Liver (tissue), 9 donors: Measurements from ENCODE around the gene MYO5C. TPM values are rescaled to one million over a fixed set of nuclear protein-coding genes. Genes with fewer than 3 reads are reported as not detected.

ENCODE experiments used
- DNase-seq: peaks from one replicate; pipeline ENCODE4 v3.0.0-alpha.2; 2017; ENCODE audit warnings: low spot score
- H3K27ac ChIP-seq, 2 donors: one replicate each; pipeline ENCODE4 v1.7.0; 2013; ENCODE audit warnings: inconsistent platforms in 2 of 2, low read length in 2 of 2, control low read depth in 1 of 2, low read depth in 1 of 2, mild to moderate bottlenecking in 1 of 2
- H3K27me3 ChIP-seq, 4 donors: one replicate each; pipeline versions ENCODE4 v1.6.1 to v1.7.0; 2013; ENCODE audit warnings: low read length in 3 of 4, inconsistent platforms in 1 of 4, mild to moderate bottlenecking in 1 of 4, moderate library complexity in 1 of 4; ENCODE audit not compliant: control insufficient read depth in 4 of 4, insufficient read depth in 4 of 4
- H3K36me3 ChIP-seq, 4 donors: one replicate each; pipeline versions ENCODE4 v1.6.1 to v1.7.0; 2013; ENCODE audit warnings: low read length in 3 of 4, mild to moderate bottlenecking in 3 of 4, low read depth in 1 of 4, moderate library complexity in 1 of 4; ENCODE audit not compliant: control insufficient read depth in 4 of 4, insufficient read depth in 3 of 4
- H3K4me1 ChIP-seq, 4 donors: one replicate each; pipeline versions ENCODE4 v1.6.1 to v1.7.0; 2013; ENCODE audit warnings: low read length in 3 of 4, mild to moderate bottlenecking in 3 of 4, moderate library complexity in 1 of 4; ENCODE audit not compliant: control insufficient read depth in 4 of 4, insufficient read depth in 4 of 4
- H3K4me3 ChIP-seq, 3 donors: one replicate each; pipeline versions ENCODE4 v1.6.1 to v1.7.0; 2013; ENCODE audit warnings: low read length in 3 of 3, control low read depth in 1 of 3, low read depth in 1 of 3, mild to moderate bottlenecking in 1 of 3
- H3K9ac ChIP-seq, 2 donors: one replicate each; pipeline ENCODE4 v1.7.0; 2013; ENCODE audit warnings: low read length in 2 of 2, mild to moderate bottlenecking in 2 of 2, moderate library complexity in 2 of 2, control low read depth in 1 of 2, low read depth in 1 of 2
- H3K9me3 ChIP-seq, 4 donors: one replicate each; pipeline versions ENCODE4 v1.6.1 to v1.7.0; 2013; ENCODE audit warnings: low read length in 3 of 4; ENCODE audit not compliant: control insufficient read depth in 4 of 4
- CTCF ChIP-seq: fragments of 150-350 bp; IDR thresholded peaks from 2 replicates; pipeline ENCODE4 v1.5.1; 2017; ENCODE audit warnings: improper control_type of control experiment, low read depth, low read length; ENCODE audit not compliant: missing input control
- EGR1 ChIP-seq, 2 donors: IDR thresholded peaks; 2 replicates each; pipeline ENCODE4 v1.6.1; 2016 to 2018; ENCODE audit warnings: antibody characterized with exemption in 2 of 2, low read depth in 2 of 2
- FOXA1 ChIP-seq: IDR thresholded peaks from 2 replicates; pipeline ENCODE4 v1.6.1; 2016; ENCODE audit warnings: antibody characterized with exemption
- FOXA2 ChIP-seq: IDR thresholded peaks from 2 replicates; pipeline ENCODE4 v1.6.1; 2016; ENCODE audit warnings: antibody characterized with exemption
- GABPA ChIP-seq, 2 donors: IDR thresholded peaks in 1 of 2; conservative IDR thresholded peaks in 1 of 2; 2 replicates each; pipeline ENCODE4 v1.6.1; 2016; ENCODE audit warnings: antibody characterized with exemption in 2 of 2, mild to moderate bottlenecking in 1 of 2, moderate library complexity in 1 of 2
- HNF4A ChIP-seq, 2 donors: conservative IDR thresholded peaks; 2 replicates each; pipeline ENCODE4 v1.6.1; 2016; ENCODE audit warnings: antibody characterized with exemption in 2 of 2, mild to moderate bottlenecking in 2 of 2
- HNF4G ChIP-seq: IDR thresholded peaks from 2 replicates; pipeline ENCODE4 v1.6.1; 2016; ENCODE audit warnings: antibody characterized with exemption
- MAX ChIP-seq: IDR thresholded peaks from 2 replicates; pipeline ENCODE4 v1.6.1; 2016; ENCODE audit warnings: antibody characterized with exemption
- RAD21 ChIP-seq, 2 donors: IDR thresholded peaks; 2 replicates each; pipeline ENCODE4 v1.6.1; 2016; ENCODE audit warnings: antibody characterized with exemption in 2 of 2, mild to moderate bottlenecking in 2 of 2
- REST ChIP-seq: IDR thresholded peaks from 2 replicates; pipeline ENCODE4 v1.6.1; 2016; ENCODE audit warnings: antibody characterized with exemption, mild to moderate bottlenecking
- RXRA ChIP-seq, 2 donors: IDR thresholded peaks; 2 replicates each; pipeline ENCODE4 v1.6.1; 2017 to 2018; ENCODE audit warnings: antibody characterized with exemption in 2 of 2, mild to moderate bottlenecking in 1 of 2
- SP1 ChIP-seq: IDR thresholded peaks from 2 replicates; pipeline ENCODE4 v1.6.1; 2018; ENCODE audit warnings: antibody characterized with exemption, mild to moderate bottlenecking
- TAF1 ChIP-seq: conservative IDR thresholded peaks from 2 replicates; pipeline ENCODE4 v1.6.1; 2016; ENCODE audit warnings: antibody characterized with exemption, mild to moderate bottlenecking
- YY1 ChIP-seq: IDR thresholded peaks from 2 replicates; pipeline ENCODE4 v1.6.1; 2016; ENCODE audit warnings: antibody characterized with exemption, mild to moderate bottlenecking
- ZBTB33 ChIP-seq: IDR thresholded peaks from 2 replicates; pipeline ENCODE4 v1.6.1; 2016; ENCODE audit warnings: antibody characterized with exemption
- WGBS: extraction: QIAGEN DNeasy Blood & Tissue Kit; methylation state at CpG from one replicate; pipeline ENCODE4 v1.1.7; 2013; 5-methylcytosine and 5-hydroxymethylcytosine counted together
- polyA plus RNA-seq, 2 donors: library from polyadenylated mRNA; stranded (reverse) in 1 of 2; unstranded in 1 of 2; fragments of 200-250 nt in 1 of 2; fragments of >200 nt in 1 of 2; fragmentation: Nextera tagmentation in 1 of 2; extraction: Ambion mirVana in 1 of 2; gene quantifications; one replicate each; pipeline versions ENCODE4 v1.2.1 to v1.2.3, GENCODE V29; 2013 to 2015
- total RNA-seq, 2 donors: library from RNA; depleted of rRNA; stranded (reverse); fragments of >200 nt; gene quantifications; one replicate each; pipeline ENCODE4 v1.2.3, GENCODE V29; 2014
- donor health status: healthy.
- donor health status: healthy.
- donor health status: healthy.
- donor health status: healthy.
- donor health status: healthy.

MYO5C gene
- total and polyA plus RNA-seq, 4 donors, result 1.9 to 8.6 (median 3.0) TPM

- no peak overlapping the region for H3K4me3 ChIP-seq
- TF ChIP-seq TAF1 (no peak), MAX (no peak), HNF4A (conservative IDR thresholded peaks at IDR 0.05) (no peak), GABPA (IDR thresholded peaks at IDR 0.05 in 1 of 2, conservative IDR thresholded peaks at IDR 0.05 in 1 of 2) (no peak), RAD21 (IDR thresholded peaks at IDR 0.05) (no peak), REST (no peak), CTCF (no peak), ZBTB33 (no peak), EGR1 (IDR thresholded peaks at IDR 0.05; ENCODE audit: low read depth in 2 of 2) (no peak), RXRA (IDR thresholded peaks at IDR 0.05) (no peak), FOXA2 (no peak), FOXA1 (no peak)
- H3K27ac ChIP-seq, result no peak overlapping the region
- H3K4me1 ChIP-seq, result no peaks in the 10 kb centered on the region
- WGBS, result 80% methylated on average over 9 of the region's 9 CpGs
- no peaks in the 10 kb centered on the region for H3K9me3 ChIP-seq
- no peak overlapping the region for H3K9ac ChIP-seq
- H3K36me3 ChIP-seq, result peaks cover 1 to 15% (median 6%) of the 10 kb centered on the region in 4 donors
- no peak for DNase-seq
- H3K27me3 ChIP-seq, result no peaks in the 10 kb centered on the region
These were observed 145.4 kb downstream of the MYO5C start for GRCh38 chr15:52150043-52150825.

- no peak for DNase-seq
- Histone ChIP-seq H3K4me1 (no peaks in the 10 kb centered on the region), H3K27ac (no peak overlapping the region), H3K9ac (no peak overlapping the region), H3K36me3 (peaks cover 4 to 15% (median 9%) of the 10 kb centered on the region in 4 donors), H3K27me3 (no peaks in the 10 kb centered on the region), H3K9me3 (no peaks in the 10 kb centered on the region), H3K4me3 (no peak overlapping the region)
- WGBS, result 96% methylated on average over 5 of the region's 5 CpGs
- no peak for TF ChIP-seq MAX
- TF ChIP-seq CTCF, result no peak
- TF ChIP-seq YY1, result no peak
- TF ChIP-seq SP1, result no peak
- TF ChIP-seq RXRA (IDR thresholded peaks at IDR 0.05), result no peak
- no peak for TF ChIP-seq HNF4G
- TF ChIP-seq RAD21 (IDR thresholded peaks at IDR 0.05), result no peak
- TF ChIP-seq REST, result no peak
These were observed 147.2 kb downstream of the MYO5C start for GRCh38 chr15:52148403-52148802.
